HL-60 (cell line): ENCODE data around the gene RNF152.

Source experiments
- DNase-seq, 2 experiments: peaks; one replicate each; pipeline ENCODE4 v3.0.0-alpha.2; 2010 to 2020; ENCODE audit warnings: low read depth in 1 of 2, low spot score in 1 of 2
- H3K27ac ChIP-seq: fragments of 250-450 bp; sonication (Bioruptor Pico); replicated peaks from 2 replicates; pipeline ENCODE4 v1.5.1; 2020; ENCODE audit warnings: mild to moderate bottlenecking, moderate library complexity
- H3K27me3 ChIP-seq: fragments of 250-450 bp; sonication (Bioruptor Pico); 2 replicates; pipeline ENCODE4 v1.5.1; 2021; ENCODE audit warnings: mild to moderate bottlenecking, moderate library complexity; ENCODE audit not compliant: insufficient read depth, poor library complexity, severe bottlenecking
- H3K4me3 ChIP-seq: replicated peaks from 2 replicates; pipeline ENCODE4 v1.5.1; 2011; ENCODE audit warnings: mild to moderate bottlenecking, control low read depth, low read length; ENCODE audit not compliant: insufficient read depth
- GABPA ChIP-seq: IDR thresholded peaks from 2 replicates; pipeline ENCODE4 v1.6.1; 2012; ENCODE audit warnings: low read depth
- POLR2AphosphoS5 ChIP-seq: IDR thresholded peaks from 2 replicates; pipeline ENCODE4 v1.6.1; 2012; ENCODE audit warnings: low read depth
- REST ChIP-seq: IDR thresholded peaks from 2 replicates; pipeline ENCODE4 v1.6.1; 2012; ENCODE audit warnings: low read depth; ENCODE audit not compliant: insufficient replicate concordance
- SPI1 ChIP-seq: IDR thresholded peaks from 2 replicates; pipeline ENCODE4 v1.6.1; 2012; ENCODE audit warnings: low read depth, mild to moderate bottlenecking, borderline replicate concordance
- long read RNA-seq: library from polyadenylated mRNA; unstranded; transcript quantifications from one replicate; pipeline ENCODE4 v2.0.0, GENCODE V29; 2020
- TF ChIP-seq, protein P1 (sequence below): IDR thresholded peaks from one replicate; pipeline ENCODE4 v1.5.1; 2011; ENCODE audit warnings: low read length, control low read depth, inconsistent platforms; ENCODE audit not compliant: insufficient read depth

The RNF152 gene
- long read RNA-seq: 0 reads

- Histone ChIP-seq H3K27ac (no peak within 1 kb of the TSS), H3K4me3 (peak within 1 kb of the TSS; percentile 68), H3K27me3 (peaks cover 63% of the 10 kb centered on the region)
- TF ChIP-seq GABPA (no peak), SPI1 (no peak), POLR2AphosphoS5 (no peak), REST (no peak)
- TF ChIP-seq, protein P1, sequence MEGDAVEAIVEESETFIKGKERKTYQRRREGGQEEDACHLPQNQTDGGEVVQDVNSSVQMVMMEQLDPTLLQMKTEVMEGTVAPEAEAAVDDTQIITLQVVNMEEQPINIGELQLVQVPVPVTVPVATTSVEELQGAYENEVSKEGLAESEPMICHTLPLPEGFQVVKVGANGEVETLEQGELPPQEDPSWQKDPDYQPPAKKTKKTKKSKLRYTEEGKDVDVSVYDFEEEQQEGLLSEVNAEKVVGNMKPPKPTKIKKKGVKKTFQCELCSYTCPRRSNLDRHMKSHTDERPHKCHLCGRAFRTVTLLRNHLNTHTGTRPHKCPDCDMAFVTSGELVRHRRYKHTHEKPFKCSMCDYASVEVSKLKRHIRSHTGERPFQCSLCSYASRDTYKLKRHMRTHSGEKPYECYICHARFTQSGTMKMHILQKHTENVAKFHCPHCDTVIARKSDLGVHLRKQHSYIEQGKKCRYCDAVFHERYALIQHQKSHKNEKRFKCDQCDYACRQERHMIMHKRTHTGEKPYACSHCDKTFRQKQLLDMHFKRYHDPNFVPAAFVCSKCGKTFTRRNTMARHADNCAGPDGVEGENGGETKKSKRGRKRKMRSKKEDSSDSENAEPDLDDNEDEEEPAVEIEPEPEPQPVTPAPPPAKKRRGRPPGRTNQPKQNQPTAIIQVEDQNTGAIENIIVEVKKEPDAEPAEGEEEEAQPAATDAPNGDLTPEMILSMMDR: no peak
- no peak for DNase-seq
Observed at GRCh38 chr18:61892683-61893308, at the start of gene RNF152. Gene RNF152, minus strand, starts transcription at chr18:61893007. Its CDS starts 76,544 bp downstream, at chr18:61816463.

DNA sequence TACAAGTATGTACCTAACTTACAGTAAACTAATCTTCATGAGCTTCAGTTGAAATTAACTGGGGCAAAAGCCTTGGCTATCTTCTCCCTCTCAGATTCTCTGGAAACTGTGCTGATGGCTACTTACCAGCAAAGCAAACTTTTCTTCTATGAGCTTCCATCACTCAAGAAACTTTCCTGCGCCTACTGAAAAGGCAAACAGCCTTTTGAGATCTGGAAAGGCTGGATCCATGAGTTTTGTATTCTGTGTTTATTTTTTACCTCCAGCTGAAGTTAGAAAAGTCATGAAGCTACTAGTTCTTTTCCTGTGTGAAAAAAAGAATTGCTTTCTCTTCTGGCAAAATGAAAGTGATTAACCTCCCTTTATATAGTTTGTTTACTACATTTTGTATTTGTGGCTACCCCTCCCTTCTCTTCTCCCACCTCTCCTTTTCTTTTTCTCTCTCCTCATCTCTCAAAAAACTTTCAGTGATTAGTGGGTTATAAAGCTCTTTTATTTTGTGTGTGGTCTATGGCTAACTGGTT, 49.2 kb upstream of the RNF152 start:
- no peak overlapping the region for H3K4me3 ChIP-seq
- no peak overlapping the region for H3K27ac ChIP-seq
- DNase-seq: no peak
- TF ChIP-seq, protein P1: no peak
- TF ChIP-seq SPI1 (no peak), GABPA (no peak), POLR2AphosphoS5 (no peak), REST (no peak)
- no peaks in the 10 kb centered on the region for H3K27me3 ChIP-seq

GRCh38 chr18:61939046-61939674, 46.4 kb upstream of the RNF152 start:
- no peak overlapping the region for H3K27ac ChIP-seq
- peaks cover 3% of the 10 kb centered on the region for H3K27me3 ChIP-seq
- DNase-seq: no peak
- TF ChIP-seq POLR2AphosphoS5 (no peak), REST (no peak), GABPA (no peak), SPI1 (no peak)
- TF ChIP-seq, protein P1: no peak
- no peak overlapping the region for H3K4me3 ChIP-seq
